Renal cortical epithelial cell (primary cell): ENCODE results near the gene ICOS. TPM values are rescaled to one million over a fixed set of nuclear protein-coding genes. Genes with fewer than 3 reads are reported as not detected.
A peak's percentile ranks its signal among the peaks of the same experiment; 100 is the strongest.

Experiments used
- DNase-seq: peaks from one replicate; pipeline ENCODE4 v3.0.0-alpha.2; 2011; ENCODE audit warnings: low read depth
- total RNA-seq: library from RNA; depleted of rRNA; stranded (reverse); fragments of >200 nt; gene quantifications from 2 replicates; pipeline ENCODE4 v1.2.3, GENCODE V29; 2014

Gene ICOS
- total RNA-seq, 1 donor from 2014 or later = not detected

GRCh38 chr2:204010628-204011560 is 74.3 kb downstream of the ICOS start:
- peak; percentile 7 for DNase-seq

Other genes with a start within 250 kb of the ICOS start
- gene CD28, start 230.1 kb upstream of the ICOS start, total RNA-seq = not detected in 2 replicates
- not detected in 2 replicates for gene CTLA4, start 69.0 kb upstream of the ICOS start, total RNA-seq